Testis (tissue), 5 donors: ENCODE results near the gene GNA12. TPM values are rescaled to one million over a fixed set of nuclear protein-coding genes. Genes with fewer than 3 reads are reported as not detected.

ENCODE experiments used
- DNase-seq: peaks from one replicate; pipeline ENCODE4 v3.0.0-alpha.2; 2019
- H3K27ac ChIP-seq, 2 donors: fragments of 200-600 bp; sonication (generic); one replicate each; pipeline ENCODE4 v1.5.1; 2019
- H3K27me3 ChIP-seq: fragments of 200-600 bp; sonication (generic); one replicate; pipeline ENCODE4 v1.5.1; 2019
- H3K36me3 ChIP-seq: fragments of 200-600 bp; sonication (generic); one replicate; pipeline ENCODE4 v1.5.1; 2017; ENCODE audit warnings: low read depth; ENCODE audit errors: missing control alignments
- H3K4me1 ChIP-seq: fragments of 200-600 bp; sonication (generic); one replicate; pipeline ENCODE4 v1.5.1; 2019
- H3K4me3 ChIP-seq, 2 donors: fragments of 200-600 bp; sonication (generic); one replicate each; pipeline ENCODE4 v1.5.1; 2017 to 2019
- H3K9me3 ChIP-seq: fragments of 200-600 bp; sonication (generic); one replicate; pipeline ENCODE4 v1.5.1; 2017
- POLR2A ChIP-seq: fragments of 450-650 bp; IDR thresholded peaks from one replicate; pipeline ENCODE4 v1.6.1; 2017; ENCODE audit warnings: antibody characterized with exemption, mild to moderate bottlenecking, moderate library complexity
- WGBS, 2 donors: methylation state at CpG; one replicate each; pipeline ENCODE4 v1.1.5; 2018; 5-methylcytosine and 5-hydroxymethylcytosine counted together
- intact Hi-C: fragments of 100-400 bp; cut with DNase I; formaldehyde crosslinking; loops from one replicate; pipeline ENCODE4 v1.15.1; 2023; ENCODE audit warnings: low total_unique reads
- long read RNA-seq, 2 donors: transcript quantifications; one replicate each; lab custom pipeline, GENCODE V29; 2026
- polyA plus RNA-seq: library from polyadenylated mRNA; stranded (reverse); fragments of 350-450 nt; fragmentation: Illumina TruSeq; extraction: RNeasy Lipid Tissue Mini Kit (QIAGEN cat#74804); gene quantifications from one replicate; pipeline ENCODE4 v1.2.3, GENCODE V29; 2014; ENCODE audit warnings: low read depth, low replicate concordance; ENCODE audit not compliant: insufficient read depth
- total RNA-seq, 2 donors: library from RNA; depleted of rRNA; stranded (reverse); fragments of >200 nt; gene quantifications; one replicate each; pipeline ENCODE4 v1.2.3, GENCODE V29; 2016
- TF ChIP-seq, protein P1 (sequence below), 3 experiments: fragments of 450-650 bp in 2 of 3; fragments of 200-600 bp in 1 of 3; sonication (generic) in 1 of 3; IDR thresholded peaks; one replicate each; pipeline ENCODE4 v1.5.1; 2016 to 2019; ENCODE audit warnings: antibody characterized with exemption in 3 of 3, mild to moderate bottlenecking in 2 of 3, moderate library complexity in 1 of 3

The GNA12 gene
- 10 to 100 TPM; 50.0 to 69.6 TPM for total RNA-seq
- 53.2 TPM for polyA plus RNA-seq
- long read RNA-seq, donor 1, full-length matches to known transcripts, result 36 of 36 reads
- long read RNA-seq, donor 1, partial matches to known transcripts, result 0 of 36 reads
- long read RNA-seq, donor 1, other reads (novel, unspliced or antisense), result 0 of 36 reads
- long read RNA-seq, donor 2, full-length matches to known transcripts, result 20 of 20 reads
- long read RNA-seq, donor 2, partial matches to known transcripts, result 0 of 20 reads
- long read RNA-seq, donor 2, other reads (novel, unspliced or antisense), result 0 of 20 reads

GRCh38 chr7:2844153-2845033 is at the start of gene GNA12:
TSS of gene GNA12 (minus strand) at chr7:2844308. CDS start at chr7:2844161, 147 bp downstream.
- 1 to 2% methylated on average over 32 to 64 of the region's 79 CpGs for WGBS, 2 donors
- Histone ChIP-seq H3K9me3 (no peaks in the 10 kb centered on the region), H3K27me3 (no peaks in the 10 kb centered on the region), H3K36me3 (no peaks in the 10 kb centered on the region), H3K27ac (peak within 1 kb of the TSS; percentile 33 to 63), H3K4me3 (peak within 1 kb of the TSS; percentile 66 to 75), H3K4me1 (peaks cover 21% of the 10 kb centered on the region)
- TF ChIP-seq, protein P1, sequence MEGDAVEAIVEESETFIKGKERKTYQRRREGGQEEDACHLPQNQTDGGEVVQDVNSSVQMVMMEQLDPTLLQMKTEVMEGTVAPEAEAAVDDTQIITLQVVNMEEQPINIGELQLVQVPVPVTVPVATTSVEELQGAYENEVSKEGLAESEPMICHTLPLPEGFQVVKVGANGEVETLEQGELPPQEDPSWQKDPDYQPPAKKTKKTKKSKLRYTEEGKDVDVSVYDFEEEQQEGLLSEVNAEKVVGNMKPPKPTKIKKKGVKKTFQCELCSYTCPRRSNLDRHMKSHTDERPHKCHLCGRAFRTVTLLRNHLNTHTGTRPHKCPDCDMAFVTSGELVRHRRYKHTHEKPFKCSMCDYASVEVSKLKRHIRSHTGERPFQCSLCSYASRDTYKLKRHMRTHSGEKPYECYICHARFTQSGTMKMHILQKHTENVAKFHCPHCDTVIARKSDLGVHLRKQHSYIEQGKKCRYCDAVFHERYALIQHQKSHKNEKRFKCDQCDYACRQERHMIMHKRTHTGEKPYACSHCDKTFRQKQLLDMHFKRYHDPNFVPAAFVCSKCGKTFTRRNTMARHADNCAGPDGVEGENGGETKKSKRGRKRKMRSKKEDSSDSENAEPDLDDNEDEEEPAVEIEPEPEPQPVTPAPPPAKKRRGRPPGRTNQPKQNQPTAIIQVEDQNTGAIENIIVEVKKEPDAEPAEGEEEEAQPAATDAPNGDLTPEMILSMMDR (IDR thresholded peaks at IDR 0.05), result no peak
- TF ChIP-seq POLR2A, result no peak
- intact Hi-C loops, result no loop called here
- DNase-seq, result peak; percentile 99

DNA sequence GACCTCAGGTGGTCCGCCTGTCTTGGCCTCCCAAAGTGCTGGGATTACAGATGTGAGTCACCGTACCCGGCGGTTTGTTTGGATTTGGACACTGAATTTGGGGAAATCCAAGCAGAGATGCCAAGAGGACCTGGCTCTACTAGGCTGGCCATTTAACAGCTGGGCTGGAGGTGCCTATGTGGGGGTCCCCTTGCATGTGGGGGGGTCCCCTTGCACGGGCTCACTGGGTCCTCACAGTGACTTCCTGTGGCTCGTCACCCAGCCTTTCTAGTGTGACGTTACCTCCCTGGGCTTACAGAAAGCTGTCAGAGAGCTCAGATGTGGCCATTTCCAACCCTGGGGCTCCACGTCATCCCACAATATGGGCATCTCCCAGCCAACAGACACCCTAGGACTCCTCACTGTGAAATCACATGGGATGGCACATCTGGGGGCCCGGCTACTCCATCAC is 49.3 kb upstream of the GNA12 start:
- Histone ChIP-seq H3K27ac (no peak overlapping the region), H3K9me3 (no peaks in the 10 kb centered on the region), H3K4me1 (no peaks in the 10 kb centered on the region), H3K27me3 (no peaks in the 10 kb centered on the region), H3K4me3 (no peak overlapping the region), H3K36me3 (no peaks in the 10 kb centered on the region)
- no peak for DNase-seq
- WGBS, 2 donors, result 86 to 94% methylated on average over 4 to 9 of the region's 9 CpGs
- intact Hi-C loops, result no loop called here
- TF ChIP-seq, protein P1 (IDR thresholded peaks at IDR 0.05), result no peak
- TF ChIP-seq POLR2A, result no peak

- Histone ChIP-seq H3K9me3 (no peaks in the 10 kb centered on the region), H3K4me1 (no peaks in the 10 kb centered on the region), H3K4me3 (no peak overlapping the region), H3K27ac (no peak overlapping the region), H3K27me3 (no peaks in the 10 kb centered on the region), H3K36me3 (no peaks in the 10 kb centered on the region)
- no peak for TF ChIP-seq POLR2A
- TF ChIP-seq, protein P1 (IDR thresholded peaks at IDR 0.05), result no peak
- no peak for DNase-seq
- intact Hi-C loops, result no loop called here
- WGBS, 2 donors, result 50 to 60% methylated on average over 8 of the region's 8 CpGs
These were observed 48.4 kb upstream of the GNA12 start for GRCh38 chr7:2892549-2892948.

DNA sequence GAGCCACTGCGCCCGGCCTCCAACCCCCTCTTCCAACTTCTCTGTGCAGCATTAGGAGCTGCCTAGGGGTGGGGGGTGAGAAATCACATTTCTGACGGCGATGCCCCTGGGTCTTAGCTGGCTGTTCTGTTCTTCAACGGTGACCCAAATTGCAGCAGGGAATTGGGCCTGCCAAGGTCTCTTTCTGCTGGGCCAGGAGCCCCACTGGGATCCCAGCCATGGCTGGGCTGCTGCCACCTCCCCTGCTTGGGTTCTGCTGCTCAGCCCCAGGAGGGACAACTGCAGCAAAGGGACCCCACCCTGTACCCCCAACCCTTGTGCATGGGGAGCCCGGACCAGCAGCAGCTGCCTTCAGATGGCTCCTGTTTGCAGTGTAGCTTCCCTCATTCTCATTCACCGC is 43.7 kb upstream of the GNA12 start:
- intact Hi-C loops, result no loop called here
- H3K27ac ChIP-seq, result no peak overlapping the region
- H3K9me3 ChIP-seq, result no peaks in the 10 kb centered on the region
- TF ChIP-seq, protein P1 (IDR thresholded peaks at IDR 0.05), result no peak
- no peak overlapping the region for H3K4me3 ChIP-seq
- no peaks in the 10 kb centered on the region for H3K27me3 ChIP-seq
- DNase-seq, result no peak
- H3K4me1 ChIP-seq, result no peaks in the 10 kb centered on the region
- H3K36me3 ChIP-seq, result no peaks in the 10 kb centered on the region
- WGBS, 2 donors, result 48 to 54% methylated on average over 6 to 7 of the region's 7 CpGs
